NB4 (cell line): ENCODE measurements around the gene CAMTA1.

ENCODE experiments used
- MAX ChIP-seq: IDR thresholded peaks from 2 replicates; pipeline ENCODE4 v1.6.1; 2011; ENCODE audit warnings: low read depth, low read length
- MYC ChIP-seq: IDR thresholded peaks from 2 replicates; pipeline ENCODE4 v1.6.1; 2011; ENCODE audit warnings: low read depth, low read length
- POLR2A ChIP-seq: IDR thresholded peaks from 2 replicates; pipeline ENCODE4 v1.6.1; 2011; ENCODE audit warnings: mild to moderate bottlenecking; ENCODE audit not compliant: insufficient read length; ENCODE audit errors: extremely low read depth
- TF ChIP-seq, protein P1 (sequence below): IDR thresholded peaks from one replicate; pipeline ENCODE4 v1.5.1; 2012; ENCODE audit warnings: low read depth, low read length

GRCh38 chr1:7505771-7506453, 720.7 kb downstream of the CAMTA1 start:
- TF ChIP-seq, protein P1, sequence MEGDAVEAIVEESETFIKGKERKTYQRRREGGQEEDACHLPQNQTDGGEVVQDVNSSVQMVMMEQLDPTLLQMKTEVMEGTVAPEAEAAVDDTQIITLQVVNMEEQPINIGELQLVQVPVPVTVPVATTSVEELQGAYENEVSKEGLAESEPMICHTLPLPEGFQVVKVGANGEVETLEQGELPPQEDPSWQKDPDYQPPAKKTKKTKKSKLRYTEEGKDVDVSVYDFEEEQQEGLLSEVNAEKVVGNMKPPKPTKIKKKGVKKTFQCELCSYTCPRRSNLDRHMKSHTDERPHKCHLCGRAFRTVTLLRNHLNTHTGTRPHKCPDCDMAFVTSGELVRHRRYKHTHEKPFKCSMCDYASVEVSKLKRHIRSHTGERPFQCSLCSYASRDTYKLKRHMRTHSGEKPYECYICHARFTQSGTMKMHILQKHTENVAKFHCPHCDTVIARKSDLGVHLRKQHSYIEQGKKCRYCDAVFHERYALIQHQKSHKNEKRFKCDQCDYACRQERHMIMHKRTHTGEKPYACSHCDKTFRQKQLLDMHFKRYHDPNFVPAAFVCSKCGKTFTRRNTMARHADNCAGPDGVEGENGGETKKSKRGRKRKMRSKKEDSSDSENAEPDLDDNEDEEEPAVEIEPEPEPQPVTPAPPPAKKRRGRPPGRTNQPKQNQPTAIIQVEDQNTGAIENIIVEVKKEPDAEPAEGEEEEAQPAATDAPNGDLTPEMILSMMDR = no peak
- TF ChIP-seq POLR2A (no peak), MAX (no peak), MYC (no peak)
